HL-60/S4 treated with phorbol 12-myristate 13-acetate at 8.2 ng/mL for 4 days and 3 days (cell line): ENCODE data around the gene TF.

Experiments
- in situ Hi-C: fragments of 300-500 bp; cut with MboI; formaldehyde crosslinking; loops from 2 replicates; pipeline ENCODE4 v1.15.0; 2022; ENCODE audit warnings: low sequenced_read_pairs

Gene TF

GRCh38 chr3:133833880-133834620 lies 87.9 kb downstream of the TF start:
- in situ Hi-C loops: no loop called here

GRCh38 chr3:133834621-133835417 lies 88.6 kb downstream of the TF start:
- in situ Hi-C loops: no loop called here

- in situ Hi-C loops: no loop called here
Measured at GRCh38 chr3:133835418-133835743, 89.2 kb downstream of the TF start.

GRCh38 chr3:133835961-133836360 lies 89.8 kb downstream of the TF start:
- in situ Hi-C loops: no loop called here

GRCh38 chr3:133836497-133837158 lies 90.4 kb downstream of the TF start:
- in situ Hi-C loops: no loop called here

- in situ Hi-C loops: no loop called here
Measured at GRCh38 chr3:133837487-133838295, 91.5 kb downstream of the TF start.

GRCh38 chr3:133838296-133838789 lies 92.2 kb downstream of the TF start:
- in situ Hi-C loops: no loop called here

GRCh38 chr3:133838916-133839800 lies 93.0 kb downstream of the TF start:
- in situ Hi-C loops: no loop called here

GRCh38 chr3:133840055-133840737 lies 94.0 kb downstream of the TF start:
- in situ Hi-C loops: no loop called here

- in situ Hi-C loops: no loop called here
Measured at GRCh38 chr3:133840767-133841166, 94.6 kb downstream of the TF start.

- in situ Hi-C loops: no loop called here
Measured at GRCh38 chr3:133841196-133841595, 95.0 kb downstream of the TF start.

GRCh38 chr3:133842158-133842557 lies 96.0 kb downstream of the TF start:
- in situ Hi-C loops: no loop called here

GRCh38 chr3:133843634-133844033 lies 97.4 kb downstream of the TF start:
- in situ Hi-C loops: no loop called here

- in situ Hi-C loops: no loop called here
Measured at GRCh38 chr3:133845127-133845526, 98.9 kb downstream of the TF start.
